T-helper 2 cell (primary cell): ENCODE data around the gene USH2A.
"Not testable (repeated sequence)": the region's sequence is repeated elsewhere in the genome, so short reads cannot be mapped to it uniquely, and the experiment has no call there.

ENCODE experiments used
- DNase-seq, 5 experiments: peaks; one replicate each; pipeline versions ENCODE4 v3.0.0 to v3.0.0-alpha.2; 2012 to 2022

Gene USH2A

DNA sequence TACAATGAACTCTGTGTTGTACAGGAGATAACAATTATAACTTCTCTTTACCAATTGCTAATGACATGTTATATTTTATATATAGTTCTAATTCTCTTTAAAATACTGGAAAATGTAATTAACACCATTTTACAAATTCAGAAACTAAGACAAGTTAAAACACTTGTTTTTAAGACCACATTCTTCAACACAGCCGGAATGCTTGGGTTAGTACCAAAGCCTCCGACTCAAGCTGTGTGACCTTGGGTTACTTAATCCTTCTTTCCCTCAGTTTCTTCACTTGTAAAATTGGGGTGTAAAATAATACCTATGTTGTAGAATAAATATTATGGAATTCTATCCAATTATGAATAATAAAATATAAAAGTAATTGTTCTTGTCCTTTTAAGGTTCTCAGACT lies 378.7 kb downstream of the USH2A start:
- DNase-seq: no peak

- no peak for DNase-seq
These were observed 388.7 kb downstream of the USH2A start for GRCh38 chr1:216034506-216034905.

- DNase-seq: no peak
These were observed 390.2 kb downstream of the USH2A start for GRCh38 chr1:216032961-216033614.

DNA sequence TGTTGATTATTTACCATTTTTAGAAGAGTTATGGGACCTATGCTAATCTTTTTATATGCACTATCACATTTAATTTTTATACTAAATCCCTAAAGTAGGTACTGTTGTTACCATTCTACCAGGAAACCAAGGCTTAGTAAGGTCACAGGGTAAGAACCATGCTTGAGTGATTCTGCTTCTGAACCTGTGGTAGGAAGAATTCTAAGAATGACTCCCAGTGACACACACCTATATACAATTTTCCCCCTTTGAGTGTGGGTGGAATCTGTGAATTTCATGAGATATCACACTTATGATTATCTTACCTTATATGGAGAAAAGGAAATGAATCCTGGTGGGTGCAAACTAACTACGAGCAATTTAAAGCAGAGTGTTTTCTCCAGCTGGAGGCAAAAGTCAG lies 391.0 kb downstream of the USH2A start:
- DNase-seq: no peak

DNA sequence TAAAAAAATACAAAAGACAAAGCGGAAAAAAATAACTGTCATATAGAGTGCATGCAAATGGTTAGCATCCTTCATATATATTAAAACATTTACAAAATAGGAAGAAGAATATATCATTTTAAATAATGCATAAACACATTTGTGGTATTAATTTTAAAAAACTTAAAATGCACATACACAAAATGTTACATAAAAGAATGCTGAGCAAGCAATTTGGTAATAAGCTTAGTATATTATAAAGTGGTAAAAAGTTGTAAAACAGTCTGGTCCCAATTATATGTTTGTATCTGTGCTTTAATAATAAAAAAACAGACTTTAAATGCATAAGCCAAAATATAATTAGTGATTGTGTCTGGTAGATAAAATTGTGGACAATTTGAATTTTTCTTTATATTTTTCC lies 394.6 kb downstream of the USH2A start:
- DNase-seq: no peak

- DNase-seq: no peak
These were observed 398.7 kb downstream of the USH2A start for GRCh38 chr1:216024546-216024945.

DNA sequence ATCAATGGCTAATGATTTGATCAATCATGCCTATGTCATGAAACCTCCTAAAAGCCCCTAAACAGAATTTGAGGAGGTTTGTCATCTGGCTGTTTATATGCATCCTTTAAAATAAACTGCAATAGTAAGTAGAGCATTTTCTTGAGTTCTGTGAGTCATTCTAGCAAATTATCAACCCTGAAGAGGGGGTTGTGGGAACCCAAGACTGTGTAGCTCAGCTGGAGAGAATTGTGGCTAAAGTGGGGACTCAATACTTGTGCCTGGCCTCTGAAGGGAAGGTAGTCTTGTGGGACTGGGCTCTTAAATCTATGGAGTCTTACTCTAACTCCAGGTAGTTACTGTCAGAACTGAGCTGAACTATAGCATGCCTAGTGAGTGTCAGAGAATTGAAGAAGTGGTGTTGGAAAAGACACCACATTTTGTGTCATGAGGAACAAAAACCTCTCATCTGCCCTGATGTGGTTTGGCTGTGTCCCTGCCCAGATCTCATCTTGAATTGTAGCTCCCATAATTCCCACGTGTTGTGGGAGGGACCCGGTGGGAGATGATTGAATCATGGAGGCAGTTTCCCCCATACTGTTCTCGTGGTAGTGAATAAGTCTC lies 402.4 kb downstream of the USH2A start:
- no peak for DNase-seq

- DNase-seq: no peak
These were observed 408.1 kb downstream of the USH2A start for GRCh38 chr1:216015116-216015515.

GRCh38 chr1:216014086-216014485 lies 409.2 kb downstream of the USH2A start:
- no peak for DNase-seq

DNA sequence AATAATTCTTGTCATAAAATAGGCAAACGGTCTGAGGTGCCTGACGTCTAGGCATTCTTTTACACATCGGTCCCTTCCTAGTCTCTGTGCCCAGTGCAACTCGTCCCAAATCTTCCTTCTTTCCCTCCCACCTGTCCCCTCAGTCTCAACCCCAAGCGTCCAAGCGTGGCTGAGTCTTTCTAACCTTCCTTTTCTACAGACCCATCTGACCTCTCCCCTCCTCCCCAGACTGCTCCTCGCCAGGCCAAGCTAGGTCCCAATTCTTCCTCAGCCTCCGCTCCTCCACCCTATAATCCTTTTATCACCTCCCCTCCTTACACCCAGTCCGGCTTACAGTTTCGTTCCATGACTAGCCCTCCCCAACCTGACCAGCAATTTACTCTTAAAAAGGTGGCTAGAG lies 413.8 kb downstream of the USH2A start:
- DNase-seq: not testable (repeated sequence)

- no peak for DNase-seq
These were observed 417.3 kb downstream of the USH2A start for GRCh38 chr1:216005916-216006315.

DNA sequence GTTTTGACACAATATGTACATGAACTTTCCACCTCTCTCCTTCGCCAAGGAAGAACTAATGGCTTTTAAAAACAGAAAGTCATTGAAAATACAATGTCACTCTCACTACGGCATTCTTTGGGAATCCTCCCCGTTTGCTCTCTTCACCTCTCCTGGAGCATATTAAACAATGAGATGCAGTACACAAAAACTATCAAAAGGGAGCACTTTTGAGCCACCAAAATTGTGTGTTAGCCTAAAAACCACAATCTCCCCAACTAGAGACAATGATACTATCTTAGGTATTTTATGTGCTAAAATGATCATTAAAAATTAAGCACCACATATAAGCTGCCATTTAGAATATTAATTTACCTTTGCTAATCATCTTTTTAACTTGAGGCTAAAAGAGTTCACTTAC lies 430.6 kb downstream of the USH2A start:
- no peak for DNase-seq

GRCh38 chr1:215987092-215987875 lies 436.0 kb downstream of the USH2A start:
- DNase-seq: no peak

- DNase-seq: no peak
These were observed 436.8 kb downstream of the USH2A start for GRCh38 chr1:215986401-215986800.

DNA sequence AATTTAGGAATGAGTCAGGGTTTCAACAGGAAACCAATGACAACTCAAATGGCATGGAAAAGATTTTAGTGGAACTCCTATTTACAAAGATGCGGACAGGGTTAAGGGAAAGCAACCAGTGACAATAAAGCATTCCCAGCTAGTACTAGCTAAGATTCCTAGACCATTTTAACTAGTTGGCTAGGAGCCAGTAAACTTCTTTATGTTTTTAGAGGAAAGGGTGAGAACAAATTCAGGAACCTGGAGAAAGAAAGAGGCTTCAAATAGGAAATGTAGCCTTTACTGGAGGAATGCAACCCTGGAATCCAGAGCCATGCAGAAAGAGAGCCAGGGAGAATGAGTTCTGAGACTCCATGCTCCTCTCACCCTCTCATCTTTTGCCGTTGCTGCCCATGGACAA lies 439.6 kb downstream of the USH2A start:
- DNase-seq: no peak

GRCh38 chr1:215971793-215972441 lies 451.3 kb downstream of the USH2A start:
- no peak for DNase-seq

DNA sequence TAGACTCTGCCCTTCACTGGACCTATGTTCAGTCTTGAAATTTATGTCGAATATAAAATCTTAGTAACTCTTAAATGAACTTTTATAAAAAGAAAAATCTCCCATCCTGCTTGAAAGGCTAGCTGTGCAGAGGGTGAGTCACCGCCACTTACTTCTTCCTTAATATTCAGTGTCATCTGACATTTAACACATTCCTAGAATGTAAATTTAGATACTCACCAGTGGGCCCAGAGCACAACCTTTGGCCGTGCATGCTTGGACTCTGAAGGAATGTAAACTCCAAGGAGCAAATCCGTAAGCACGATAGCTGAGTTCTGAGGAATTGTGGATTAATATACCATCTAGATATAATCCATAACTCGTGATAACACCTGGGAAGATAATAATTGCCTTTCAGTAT lies 452.8 kb downstream of the USH2A start:
- DNase-seq: no peak

GRCh38 chr1:215963621-215964020 lies 459.6 kb downstream of the USH2A start:
- no peak for DNase-seq

- no peak for DNase-seq
These were observed 460.2 kb downstream of the USH2A start for GRCh38 chr1:215963040-215963439.

DNA sequence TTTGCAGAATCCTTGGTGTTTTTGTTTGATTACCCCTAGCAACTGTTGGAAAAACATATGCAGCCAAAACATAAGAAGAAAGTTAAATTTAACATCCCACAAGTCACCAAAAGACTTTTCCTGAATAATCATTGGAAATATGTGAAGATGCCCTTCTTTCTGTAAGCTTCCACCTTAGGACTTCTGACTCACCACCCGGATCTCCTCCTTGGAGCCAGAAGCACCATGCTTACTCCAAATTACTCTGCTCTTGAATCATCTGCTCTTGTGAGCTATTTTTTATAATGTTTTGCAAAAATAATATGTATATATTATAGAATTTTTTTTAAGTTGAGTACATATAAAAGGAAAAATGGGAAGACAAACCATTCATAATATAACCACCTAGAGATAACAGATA lies 464.4 kb downstream of the USH2A start:
- no peak for DNase-seq

DNA sequence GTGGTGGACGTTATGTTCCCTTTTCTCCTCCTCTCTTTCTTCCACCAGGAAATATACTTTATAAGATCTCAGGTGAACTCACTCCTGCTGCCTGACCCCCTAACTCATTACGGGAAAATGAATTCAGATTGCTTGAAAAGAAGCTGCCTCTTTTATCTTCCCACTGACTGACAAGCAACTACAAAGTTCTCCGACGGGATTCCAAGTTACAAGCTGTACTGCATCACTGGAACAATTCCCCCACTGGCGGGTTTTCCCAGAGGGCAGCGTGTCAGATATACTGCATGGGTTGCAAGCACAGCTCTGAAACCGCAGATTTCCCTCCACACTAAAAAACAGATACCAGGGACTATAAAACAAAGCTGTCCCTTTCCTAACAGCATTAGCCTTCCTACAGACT lies 465.6 kb downstream of the USH2A start:
- DNase-seq: no peak

- no peak for DNase-seq
These were observed 490.7 kb downstream of the USH2A start for GRCh38 chr1:215932558-215932957.

GRCh38 chr1:215926670-215927069 lies 496.6 kb downstream of the USH2A start:
- no peak for DNase-seq
